KBM-7 (cell line): ENCODE results near the gene TMEM191B.
"Not testable (repeated sequence)": the region's sequence is repeated elsewhere in the genome, so short reads cannot be mapped to it uniquely, and the experiment has no call there.

ENCODE experiments used
- DNase-seq: peaks from one replicate; pipeline ENCODE4 v3.0.0-alpha.2; 2015
- in situ Hi-C: fragments of 300-500 bp; cut with MboI; formaldehyde crosslinking; loops from 2 replicates; pipeline ENCODE4 v1.14.3; 2020; ENCODE audit warnings: low sequenced_read_pairs, low pct_unique_long_range_greater_than_20kb, mixed read lengths

TMEM191B gene

DNA sequence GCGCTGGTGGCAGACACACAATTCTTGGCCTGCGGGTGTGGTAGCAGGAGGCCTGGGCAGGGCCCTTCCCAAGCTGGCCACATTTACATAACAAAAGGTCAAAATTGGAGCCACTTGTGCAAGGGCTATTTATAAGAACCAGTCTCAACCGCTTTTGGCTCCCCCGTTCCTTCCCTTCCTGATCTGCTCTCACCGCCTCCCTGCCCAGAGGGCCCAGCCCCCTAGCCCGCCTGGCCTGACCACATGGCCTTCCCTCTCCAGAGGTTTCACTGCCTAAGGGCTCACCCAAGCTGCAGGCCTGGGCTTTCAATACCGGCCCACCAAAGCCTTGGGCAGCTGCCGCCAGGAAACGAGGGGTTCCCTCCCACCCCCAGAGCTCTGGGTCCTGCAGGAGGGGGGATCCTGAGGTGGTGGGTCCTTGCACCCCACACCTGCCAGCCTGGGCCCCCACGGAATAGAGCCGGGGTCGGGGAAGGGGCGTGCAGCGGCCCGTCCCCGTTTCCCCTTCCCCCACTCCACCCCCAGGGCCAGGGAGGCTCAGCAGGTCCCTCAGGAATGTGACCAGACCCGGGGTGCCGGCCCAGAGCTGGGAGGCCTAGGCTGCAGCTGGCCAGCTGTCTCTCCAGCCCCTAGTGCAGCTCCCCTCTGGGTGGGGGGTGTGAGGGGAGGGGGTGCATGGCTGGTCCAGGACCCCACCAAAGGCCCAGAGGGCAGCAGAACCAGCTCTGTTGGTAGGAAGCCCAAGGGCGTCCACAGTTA is 25.4 kb downstream of the TMEM191B start:
- DNase-seq, in situ Hi-C loops: not testable (repeated sequence)

DNA sequence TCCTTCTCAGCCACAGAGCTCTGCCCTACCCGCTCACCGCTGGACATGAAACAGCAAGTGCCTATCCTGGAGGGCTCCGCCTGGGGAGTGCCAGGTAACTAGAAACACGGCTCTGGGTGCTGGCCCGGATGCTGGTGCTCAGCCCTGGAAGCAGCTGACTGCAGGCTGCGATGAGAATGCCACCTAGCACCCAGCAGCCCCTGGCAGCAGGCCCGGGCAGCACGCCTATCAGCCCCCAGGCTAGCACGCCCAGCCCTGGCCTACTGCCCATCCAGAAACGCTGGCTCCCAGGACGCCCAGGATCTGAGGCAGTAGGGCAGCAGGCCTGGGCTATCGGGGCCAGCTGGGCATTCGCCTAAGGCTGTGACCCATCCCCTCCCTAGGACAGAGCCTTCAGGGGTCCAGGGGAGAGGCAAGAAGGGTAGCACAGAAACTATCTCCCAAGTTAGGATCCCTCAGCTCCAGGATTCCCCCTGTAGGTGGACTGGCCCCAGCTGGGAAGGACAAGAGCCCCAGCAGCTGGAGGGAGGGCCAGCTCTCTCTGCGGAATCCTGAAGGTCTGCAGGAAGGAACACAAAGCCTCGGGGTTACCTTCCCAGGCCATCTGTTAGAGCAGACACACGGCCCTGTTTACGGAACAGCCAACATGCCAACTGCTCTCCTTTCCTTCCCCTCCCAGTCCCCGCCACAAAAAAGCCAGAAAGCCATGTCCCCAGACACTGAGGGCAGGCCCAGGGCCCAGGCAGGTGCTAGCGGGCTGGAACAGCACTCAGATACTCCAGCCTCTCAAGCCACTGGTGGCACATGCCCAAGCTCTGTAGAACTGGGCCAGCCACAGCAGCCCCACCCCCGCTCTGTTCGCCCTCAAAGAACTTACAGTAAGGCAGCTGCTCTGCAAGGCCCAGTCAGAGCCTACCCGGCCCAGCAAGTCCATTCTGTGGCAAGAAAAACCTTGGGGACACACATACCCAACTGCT is 27.0 kb downstream of the TMEM191B start:
- in situ Hi-C loops, DNase-seq: not testable (repeated sequence)

DNA sequence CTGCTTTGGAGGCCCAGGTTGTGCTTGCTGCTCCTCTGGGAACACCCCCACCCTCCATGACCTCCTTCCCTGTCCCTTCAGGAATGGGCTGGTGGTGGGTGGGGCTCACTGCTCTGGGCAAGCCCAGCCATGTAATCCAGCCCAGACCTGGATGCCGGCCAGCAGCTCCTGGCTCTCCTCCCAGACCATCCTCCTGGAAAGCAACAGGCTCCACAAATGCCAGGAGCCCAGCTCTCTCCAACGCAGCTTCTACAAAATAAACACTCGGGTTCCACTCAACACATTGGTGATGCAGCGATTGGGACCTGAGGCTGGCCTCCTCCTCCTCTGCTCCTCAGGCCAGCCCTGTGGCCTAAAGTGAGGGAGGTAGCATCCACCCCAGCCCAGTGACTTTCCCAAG is 30.9 kb downstream of the TMEM191B start:
- in situ Hi-C loops, DNase-seq: not testable (repeated sequence)

DNA sequence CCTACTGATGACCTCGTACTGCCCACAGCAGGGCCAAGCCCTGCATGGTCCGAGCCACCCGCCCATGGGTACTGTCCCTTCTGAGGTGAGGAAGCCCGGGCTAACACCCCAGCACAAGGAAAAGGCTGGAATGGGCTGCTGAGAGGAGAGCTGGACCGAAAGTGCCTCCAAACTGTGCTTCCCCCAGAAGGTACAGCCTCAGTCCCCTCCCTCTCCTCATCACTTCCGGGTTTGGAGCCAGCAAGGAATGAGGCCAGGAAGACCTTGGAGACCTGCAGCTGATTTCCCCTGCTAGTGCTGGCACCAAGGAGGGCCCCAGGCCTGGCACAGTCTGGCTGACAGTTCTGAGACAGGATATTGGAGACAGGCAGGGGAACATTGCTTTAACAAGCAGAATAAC is 31.3 kb downstream of the TMEM191B start:
- DNase-seq, in situ Hi-C loops: not testable (repeated sequence)

DNA sequence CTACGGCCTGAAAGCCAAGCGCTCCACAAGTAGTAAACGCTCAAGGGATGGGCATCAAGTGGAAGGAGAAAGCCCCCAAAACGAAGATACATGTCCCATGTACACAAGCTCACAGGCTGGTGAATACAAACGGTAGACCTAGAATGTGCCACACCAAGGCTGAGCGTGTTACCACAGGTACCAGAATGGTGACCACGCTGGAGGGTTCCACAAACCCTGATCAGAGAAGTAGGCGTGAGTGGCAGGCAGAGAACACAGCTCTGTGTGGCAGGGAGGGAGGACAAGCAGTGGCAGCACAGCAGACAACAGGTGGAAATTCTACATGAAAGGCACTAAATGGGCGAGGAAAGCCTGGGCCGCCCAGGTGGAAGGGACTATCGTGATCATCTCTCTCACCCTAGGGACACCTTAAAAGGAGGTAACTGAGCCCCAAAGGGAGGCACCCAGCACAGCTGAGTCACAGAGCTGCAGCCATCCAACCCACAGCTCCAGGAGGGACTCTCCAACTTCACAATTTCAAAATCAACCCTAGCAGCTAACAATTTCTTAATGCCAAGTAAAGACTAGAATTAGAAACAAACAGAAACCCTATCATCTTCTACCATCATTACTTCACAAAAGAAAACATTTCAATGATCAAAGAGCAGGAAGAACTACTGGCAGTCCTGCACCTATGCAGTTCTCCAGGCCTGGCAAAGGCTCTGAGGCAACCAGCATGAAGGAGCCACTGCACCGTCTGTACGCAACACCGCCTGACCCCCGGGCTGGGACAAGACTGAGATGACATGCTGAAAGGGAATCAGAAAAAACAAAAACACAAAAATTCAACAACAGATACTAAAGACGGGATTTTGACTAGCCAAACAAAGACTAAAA is 32.7 kb downstream of the TMEM191B start:
- DNase-seq, in situ Hi-C loops: not testable (repeated sequence)

DNA sequence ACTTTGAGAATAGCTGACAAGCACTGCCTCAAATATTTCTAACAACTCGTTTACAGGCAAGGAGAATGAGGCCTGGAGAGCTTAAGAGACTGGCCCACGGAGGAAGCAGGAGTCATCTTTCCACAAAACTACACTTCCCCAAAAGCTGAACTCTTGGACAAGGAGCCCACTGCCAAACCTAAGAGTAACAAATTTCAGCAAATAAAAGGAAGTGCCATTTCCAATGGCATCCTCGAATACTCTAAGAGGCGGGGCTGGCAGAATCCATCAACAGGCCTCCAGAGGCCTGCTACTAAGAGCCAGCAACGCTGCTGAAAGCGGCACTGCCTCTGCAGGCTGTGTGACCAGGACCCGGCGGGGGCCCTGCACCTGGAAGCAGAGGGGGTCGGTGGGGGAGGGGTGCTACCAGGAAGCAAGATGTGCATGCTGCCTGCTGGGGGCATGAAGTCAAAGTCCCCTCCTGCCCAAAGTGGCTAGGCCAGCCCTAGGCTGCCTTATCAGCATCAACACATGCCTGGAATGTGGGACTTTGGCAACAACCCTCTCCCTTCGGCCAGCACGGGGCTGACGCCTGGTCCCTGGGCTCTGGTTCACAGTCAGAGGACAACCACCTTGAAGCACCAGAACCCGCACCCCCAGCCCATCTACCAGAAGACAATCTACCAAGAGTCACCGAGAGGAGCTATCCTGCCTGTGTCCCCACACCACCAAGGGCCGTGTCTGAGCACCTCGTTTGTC is 43.1 kb downstream of the TMEM191B start:
- DNase-seq, in situ Hi-C loops: not testable (repeated sequence)

DNA sequence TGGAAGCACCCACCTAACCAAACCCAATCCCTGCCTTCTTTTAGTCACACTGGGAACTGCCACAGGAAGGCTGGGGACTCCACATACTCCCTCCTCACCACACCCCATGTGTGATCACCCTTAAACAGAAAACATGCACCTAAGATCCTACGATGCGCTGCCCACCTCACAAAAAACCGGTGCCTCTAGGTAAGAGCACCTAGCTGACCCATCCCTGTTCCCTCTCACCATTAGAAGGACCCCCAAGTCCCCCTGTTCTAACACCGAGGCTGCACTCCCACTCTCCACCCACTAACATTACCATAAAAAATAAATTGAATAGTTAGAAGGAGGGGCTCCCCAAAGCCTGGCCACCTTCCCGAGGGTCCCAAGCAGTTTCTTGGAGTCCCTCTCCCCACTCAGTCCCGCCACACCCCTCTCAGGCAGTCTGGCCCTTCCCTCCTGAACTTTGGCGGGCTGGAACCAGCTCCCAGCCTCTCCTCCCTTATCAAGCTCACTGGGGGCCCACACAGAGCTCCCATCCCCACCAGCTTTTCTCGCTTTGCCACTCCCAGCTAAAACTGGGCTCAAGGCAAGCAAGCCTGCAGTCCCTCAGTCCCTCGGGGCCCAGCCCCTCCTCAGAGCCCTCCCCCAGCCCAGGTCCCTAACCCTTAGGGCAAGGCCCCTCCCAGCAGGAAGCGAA is 46.0 kb downstream of the TMEM191B start:
- in situ Hi-C loops, result not testable (repeated sequence)

DNA sequence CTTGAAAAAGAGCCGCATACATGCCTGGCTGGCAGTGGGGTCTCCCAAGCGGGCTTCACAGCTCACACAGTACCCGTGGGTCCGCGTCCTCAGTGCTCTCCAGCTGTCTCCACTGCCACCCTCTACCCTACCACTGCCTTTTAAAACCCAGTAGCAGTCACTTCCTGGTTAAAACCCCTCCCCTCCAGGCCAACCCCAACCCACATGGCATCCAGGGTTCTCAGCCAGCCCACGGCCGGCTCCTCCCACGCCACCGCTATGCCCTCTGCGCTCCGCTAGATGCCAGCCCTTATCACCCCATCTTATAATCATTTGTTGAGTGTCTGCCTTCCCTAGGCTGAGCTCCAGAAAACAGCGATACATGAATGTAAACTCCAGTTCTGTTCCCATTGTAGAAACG is 47.0 kb downstream of the TMEM191B start:
- in situ Hi-C loops, result not testable (repeated sequence)

More for the DNA sequence above, 46.0 kb downstream of the TMEM191B start:
- DNase-seq, result not testable (repeated sequence)

DNA sequence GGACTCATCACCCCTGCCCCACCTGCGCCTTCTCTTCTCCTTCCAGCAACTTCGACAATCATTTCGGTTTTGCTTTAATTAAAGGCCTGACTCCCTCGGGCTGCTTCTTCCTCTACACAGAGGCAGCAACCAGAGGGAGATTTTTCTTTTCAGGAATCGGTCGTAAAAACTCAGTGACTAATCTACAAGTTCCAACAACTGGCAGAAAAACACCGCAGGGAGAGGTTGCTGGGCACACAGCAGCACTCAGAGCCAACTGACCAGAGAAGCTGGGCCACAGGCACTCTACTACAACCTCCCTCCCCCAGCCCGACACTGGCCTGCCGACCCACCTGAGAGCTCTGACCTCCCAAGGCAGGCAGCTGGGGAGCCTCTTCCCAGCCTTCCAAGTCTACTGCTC is 48.1 kb downstream of the TMEM191B start:
- DNase-seq, in situ Hi-C loops: not testable (repeated sequence)

More for the DNA sequence above, 47.0 kb downstream of the TMEM191B start:
- not testable (repeated sequence) for DNase-seq

DNA sequence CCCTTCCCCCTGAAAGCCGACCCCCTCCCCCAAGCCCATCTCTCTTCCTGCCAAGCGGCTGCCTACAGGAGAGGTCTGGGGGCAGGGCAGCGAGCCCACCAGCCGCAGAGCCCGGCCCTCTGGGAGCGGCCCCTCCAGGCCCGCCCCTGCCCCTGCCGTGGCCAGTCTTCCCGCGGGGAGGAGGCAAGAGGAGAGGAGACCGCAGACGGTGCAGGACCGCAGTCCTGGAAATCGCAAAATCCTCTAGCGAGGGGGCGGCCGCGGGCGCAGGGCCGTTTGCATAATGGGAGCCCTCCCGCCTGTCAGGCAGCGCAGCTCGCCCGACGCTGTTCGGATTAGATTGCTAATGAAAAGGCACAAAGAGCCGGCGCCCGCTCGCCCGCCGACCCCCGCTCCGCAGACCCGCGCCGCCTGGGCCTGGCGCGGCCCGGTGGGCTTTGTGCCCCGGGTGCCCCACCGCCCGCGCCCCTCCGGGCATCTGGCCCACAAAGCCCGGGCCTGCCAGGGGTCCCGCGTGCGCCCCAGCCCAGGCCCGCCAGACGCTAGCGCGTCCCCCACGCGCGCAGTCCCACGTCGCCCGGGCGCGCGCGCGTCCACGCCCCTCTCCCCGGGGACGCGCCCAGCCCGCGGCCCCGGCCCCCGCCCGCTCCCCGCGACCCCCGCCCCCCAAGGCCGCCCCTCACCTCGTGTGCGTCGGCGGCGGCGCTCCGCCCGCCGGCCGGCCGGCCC is 49.7 kb downstream of the TMEM191B start:
- DNase-seq, in situ Hi-C loops: not testable (repeated sequence)

DNA sequence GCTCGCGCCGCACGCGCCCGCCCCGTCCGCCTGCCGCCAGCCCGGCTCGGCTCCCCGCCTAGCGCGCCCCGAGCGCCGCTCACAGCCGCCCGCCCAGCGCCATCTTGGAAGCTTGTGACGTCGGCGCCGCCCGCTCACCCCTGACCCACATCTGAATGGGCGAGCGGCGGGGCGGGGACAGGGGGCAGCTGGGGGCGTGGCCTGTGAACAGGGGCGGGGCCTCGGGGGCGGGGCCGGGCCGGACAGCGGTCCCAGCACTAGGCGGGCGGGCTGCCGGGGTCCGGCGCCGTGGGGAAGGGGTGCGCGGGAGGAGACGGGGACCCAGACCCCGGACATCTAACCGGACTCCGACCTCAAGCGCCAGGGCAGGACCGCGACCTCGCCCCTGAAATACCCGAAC is 50.2 kb downstream of the TMEM191B start:
- in situ Hi-C loops, DNase-seq: not testable (repeated sequence)
